D721Med (cell line): ENCODE measurements around the gene TTC9B.

Experiments
- DNase-seq: peaks from one replicate; pipeline ENCODE4 v3.0.0; 2011; ENCODE audit warnings: low spot score; ENCODE audit not compliant: insufficient read length
- FAIRE-seq: peaks from 2 replicates; lab custom pipeline; 2011; peaks lifted over from hg19 to GRCh38; lab: Jason Lieb, UNC
- TF ChIP-seq, protein P1 (sequence below): IDR thresholded peaks from 2 replicates; pipeline ENCODE4 v1.5.1; 2012; ENCODE audit warnings: mild to moderate bottlenecking, control low read depth; ENCODE audit not compliant: insufficient read depth; ENCODE audit errors: missing control alignments

Gene TTC9B

DNA sequence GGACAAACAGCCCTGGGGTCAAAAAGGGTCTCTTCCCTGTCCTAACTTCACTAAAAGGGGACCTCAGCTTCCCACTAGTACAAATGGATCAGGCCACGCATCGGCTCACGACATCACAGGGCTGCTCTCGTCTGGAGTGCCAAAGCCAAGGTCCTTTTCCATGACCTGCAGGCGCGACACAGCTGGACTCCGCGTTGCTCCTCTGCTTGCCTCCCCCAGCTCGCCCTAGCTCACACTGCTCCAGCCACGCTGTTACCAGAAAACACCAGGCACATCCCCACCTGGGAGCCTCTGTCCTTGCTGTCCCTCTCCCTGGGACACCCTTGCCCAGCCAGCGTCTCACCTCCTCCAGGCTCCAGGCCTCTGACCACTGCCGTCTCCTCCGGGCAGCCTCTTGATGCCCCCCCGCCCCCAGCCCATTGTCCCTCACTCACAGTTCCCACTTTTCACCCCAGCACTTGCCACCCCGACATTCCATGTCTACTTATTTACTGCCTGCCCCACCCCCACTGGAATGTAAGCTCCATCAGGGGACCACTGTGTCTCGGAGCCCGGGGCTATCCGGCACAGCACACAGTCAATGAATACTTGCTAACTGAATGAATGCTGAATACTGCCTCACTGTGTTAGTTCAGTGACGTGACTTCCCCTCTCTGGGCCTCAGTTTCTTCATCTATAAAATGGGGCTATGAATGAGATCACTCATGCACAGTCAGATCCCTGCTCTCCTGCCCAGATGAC, 46.3 kb upstream of the TTC9B start:
- no peak for DNase-seq
- TF ChIP-seq, protein P1, sequence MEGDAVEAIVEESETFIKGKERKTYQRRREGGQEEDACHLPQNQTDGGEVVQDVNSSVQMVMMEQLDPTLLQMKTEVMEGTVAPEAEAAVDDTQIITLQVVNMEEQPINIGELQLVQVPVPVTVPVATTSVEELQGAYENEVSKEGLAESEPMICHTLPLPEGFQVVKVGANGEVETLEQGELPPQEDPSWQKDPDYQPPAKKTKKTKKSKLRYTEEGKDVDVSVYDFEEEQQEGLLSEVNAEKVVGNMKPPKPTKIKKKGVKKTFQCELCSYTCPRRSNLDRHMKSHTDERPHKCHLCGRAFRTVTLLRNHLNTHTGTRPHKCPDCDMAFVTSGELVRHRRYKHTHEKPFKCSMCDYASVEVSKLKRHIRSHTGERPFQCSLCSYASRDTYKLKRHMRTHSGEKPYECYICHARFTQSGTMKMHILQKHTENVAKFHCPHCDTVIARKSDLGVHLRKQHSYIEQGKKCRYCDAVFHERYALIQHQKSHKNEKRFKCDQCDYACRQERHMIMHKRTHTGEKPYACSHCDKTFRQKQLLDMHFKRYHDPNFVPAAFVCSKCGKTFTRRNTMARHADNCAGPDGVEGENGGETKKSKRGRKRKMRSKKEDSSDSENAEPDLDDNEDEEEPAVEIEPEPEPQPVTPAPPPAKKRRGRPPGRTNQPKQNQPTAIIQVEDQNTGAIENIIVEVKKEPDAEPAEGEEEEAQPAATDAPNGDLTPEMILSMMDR = no peak

DNA sequence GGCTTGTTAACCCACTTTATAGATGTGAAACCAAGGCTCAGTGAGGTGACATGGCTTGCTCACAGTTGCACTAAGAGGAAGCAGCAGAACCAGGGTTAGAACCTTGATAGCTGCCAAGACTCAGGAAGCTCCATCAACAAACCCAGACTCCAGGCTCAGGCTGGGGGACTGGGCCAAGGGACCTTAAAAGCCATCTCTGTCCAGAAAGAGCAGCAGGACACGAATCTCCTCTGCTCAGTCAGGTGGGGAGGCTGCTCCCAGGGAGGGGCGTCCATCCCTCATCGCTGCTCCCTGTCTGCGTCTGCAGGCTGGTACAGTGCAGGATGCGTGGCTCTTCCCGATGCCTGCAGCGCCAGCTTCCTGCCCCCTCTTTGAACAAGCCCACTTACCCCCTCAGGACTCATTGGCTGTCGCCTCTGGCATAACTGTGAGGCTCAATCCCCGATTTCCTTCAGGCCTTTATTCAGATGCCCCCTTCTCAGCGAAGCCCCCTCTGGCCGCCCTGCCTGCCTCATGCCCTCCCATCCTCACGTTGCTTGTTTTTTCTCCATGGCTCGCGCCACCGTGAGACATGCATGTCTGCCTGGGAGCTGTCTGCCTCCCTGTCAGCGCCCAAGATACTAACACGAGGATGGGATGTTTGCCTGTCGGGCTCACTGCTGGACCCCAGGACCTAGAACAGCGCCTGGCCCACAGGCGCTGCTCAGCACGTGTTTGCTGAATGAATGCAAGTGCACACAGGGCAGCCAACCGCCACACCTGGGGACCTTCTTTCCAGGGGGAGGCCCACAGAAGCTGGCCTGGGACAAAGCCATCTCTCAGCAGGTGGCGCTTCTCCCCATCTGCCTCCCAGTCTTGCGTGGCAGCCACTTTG, 45.5 kb upstream of the TTC9B start:
- DNase-seq = no peak
- FAIRE-seq = no peak
- TF ChIP-seq, protein P1 = no peak

More for the DNA sequence above, 46.3 kb upstream of the TTC9B start:
- FAIRE-seq = no peak

DNA sequence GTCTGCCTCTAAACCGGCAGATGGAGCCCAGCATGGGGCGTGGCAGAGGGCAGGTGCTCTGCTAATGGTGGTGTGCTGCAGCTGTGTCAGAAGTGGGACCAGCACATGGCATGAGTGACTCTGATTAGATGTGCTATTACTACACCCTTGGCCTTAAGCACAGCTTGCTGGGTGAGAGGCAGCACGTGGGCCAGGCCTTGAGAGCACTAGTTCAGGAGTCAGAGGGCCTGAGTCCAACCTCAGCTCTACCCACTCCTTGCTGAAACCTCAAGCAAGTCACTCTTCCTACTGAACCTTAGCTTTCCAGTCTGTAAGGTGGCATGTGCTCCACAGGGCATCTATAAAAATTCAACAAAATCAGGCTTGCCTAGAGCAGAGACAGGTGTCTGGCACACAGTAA, 44.2 kb upstream of the TTC9B start:
- DNase-seq (no peak), FAIRE-seq (no peak)
- TF ChIP-seq, protein P1 = no peak

DNA sequence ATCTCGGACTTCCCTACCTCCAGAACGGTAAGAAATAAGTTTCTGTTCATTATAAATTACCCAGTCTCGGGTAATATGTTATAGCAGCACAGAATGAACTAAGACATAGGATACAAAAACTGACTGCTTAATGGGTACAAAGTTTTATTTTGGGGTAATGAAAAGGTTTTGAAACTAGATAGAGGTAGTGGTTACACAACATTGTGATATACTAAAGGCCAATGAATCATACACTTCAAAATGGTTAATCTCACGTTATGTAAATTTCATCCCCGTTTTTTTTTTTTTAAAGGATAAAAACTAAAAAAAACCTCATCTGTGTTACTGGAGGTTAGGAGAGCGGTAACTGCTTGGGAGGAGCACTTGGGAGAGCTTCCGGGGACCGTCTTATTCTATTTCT, 43.4 kb upstream of the TTC9B start:
- TF ChIP-seq, protein P1 = no peak
- no peak for FAIRE-seq
- DNase-seq = no peak

DNA sequence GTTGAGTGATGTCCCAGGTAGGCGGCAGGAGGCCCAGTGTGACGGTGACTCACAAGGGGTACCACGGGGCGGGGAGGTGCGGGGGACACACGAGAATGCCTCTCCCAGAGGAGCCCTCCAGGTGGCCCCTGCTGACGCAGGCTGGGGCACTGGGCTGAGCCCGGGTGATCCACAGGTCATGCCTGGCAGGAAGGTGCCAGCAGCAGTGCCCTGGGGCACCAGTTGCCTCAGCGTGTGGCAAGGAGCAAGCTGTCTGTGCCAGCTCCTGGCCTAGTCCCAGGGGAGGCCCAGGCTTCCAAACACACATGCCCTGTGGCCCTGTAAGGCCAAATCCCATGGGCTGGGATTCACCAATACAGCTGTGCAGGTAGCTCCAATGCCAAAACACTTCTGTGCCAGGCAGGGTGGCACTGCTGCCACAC, 38.9 kb upstream of the TTC9B start:
- TF ChIP-seq, protein P1 = no peak
- DNase-seq (no peak), FAIRE-seq (no peak)

DNA sequence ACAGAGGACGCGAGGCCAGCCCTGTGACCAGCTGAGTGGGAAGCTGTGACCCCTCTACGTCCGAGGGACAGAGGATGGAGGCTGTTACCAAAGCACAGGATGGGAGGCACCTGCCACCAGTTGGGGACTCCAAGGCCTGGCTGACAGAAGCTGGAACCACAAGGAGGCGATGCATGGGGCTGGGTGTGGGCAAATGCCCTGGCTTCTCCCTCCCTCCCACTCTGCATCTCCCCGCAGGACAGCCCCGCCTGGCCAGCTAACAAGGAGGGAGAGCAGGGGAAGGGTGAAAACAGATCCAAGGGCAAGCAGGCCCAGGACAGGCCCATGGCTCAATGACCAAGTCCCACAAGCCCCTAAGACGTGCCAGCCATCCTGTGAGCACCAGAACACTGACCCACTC, 38.3 kb upstream of the TTC9B start:
- TF ChIP-seq, protein P1 = no peak
- DNase-seq (no peak), FAIRE-seq (no peak)
